Keratinocyte (primary cell): ENCODE results near the gene CCDC68. TPM values are rescaled to one million over a fixed set of nuclear protein-coding genes. Genes with fewer than 3 reads are reported as not detected.

Source experiments
- DNase-seq: peaks from one replicate; pipeline ENCODE4 v3.0.0-alpha.2; 2011; ENCODE audit warnings: low read depth, missing footprints, low spot score
- FAIRE-seq: peaks from 2 replicates; lab custom pipeline; 2011; peaks lifted over from hg19 to GRCh38; lab: Jason Lieb, UNC
- H2AFZ ChIP-seq: 2 replicates; pipeline ENCODE4 v1.6.0; 2012; ENCODE audit warnings: low read length, control low read depth, inconsistent platforms; ENCODE audit not compliant: control insufficient read depth
- H3K27ac ChIP-seq: 2 replicates; pipeline ENCODE4 v1.5.1; 2011; ENCODE audit warnings: low read length; ENCODE audit not compliant: control insufficient read depth, insufficient read depth
- H3K27me3 ChIP-seq: 3 replicates; pipeline ENCODE4 v1.6.0; 2011; ENCODE audit warnings: low read length; ENCODE audit not compliant: control insufficient read depth, insufficient read depth; ENCODE audit errors: extremely low read depth
- H3K36me3 ChIP-seq, 2 experiments: 2 replicates in 1 of 2; 3 replicates in 1 of 2; pipeline ENCODE4 v1.5.1; 2011; ENCODE audit warnings: low read length in 2 of 2, mild to moderate bottlenecking in 1 of 2; ENCODE audit not compliant: control insufficient read depth in 2 of 2, insufficient read depth in 2 of 2; ENCODE audit errors: extremely low read depth in 1 of 2
- H3K4me1 ChIP-seq: 3 replicates; pipeline ENCODE4 v1.5.1; 2011; ENCODE audit warnings: low read length; ENCODE audit not compliant: control insufficient read depth, insufficient read depth; ENCODE audit errors: extremely low read depth
- H3K4me2 ChIP-seq: 3 replicates; pipeline ENCODE4 v1.6.0; 2011; ENCODE audit warnings: low read depth, low read length; ENCODE audit not compliant: control insufficient read depth, insufficient read depth; ENCODE audit errors: extremely low read depth
- H3K4me3 ChIP-seq, 3 experiments: fragments of 200-600 bp in 1 of 3; sonication (generic) in 1 of 3; 2 replicates in 2 of 3; 3 replicates in 1 of 3; pipeline ENCODE4 v1.5.1; 2011 to 2016; ENCODE audit warnings: low read length in 3 of 3, mild to moderate bottlenecking in 3 of 3, control low read depth in 2 of 3, inconsistent platforms in 1 of 3, low read depth in 1 of 3, mixed read lengths in 1 of 3, mixed run types in 1 of 3, moderate library complexity in 1 of 3; ENCODE audit not compliant: control insufficient read depth in 2 of 3, insufficient read depth in 2 of 3; ENCODE audit errors: extremely low read depth in 1 of 3
- H3K79me2 ChIP-seq: 2 replicates; pipeline ENCODE4 v1.6.0; 2012; ENCODE audit warnings: low read length; ENCODE audit not compliant: control insufficient read depth, insufficient read depth
- H3K9ac ChIP-seq: 3 replicates; pipeline ENCODE4 v1.6.0; 2011; ENCODE audit warnings: low read length; ENCODE audit not compliant: control insufficient read depth, insufficient read depth; ENCODE audit errors: extremely low read depth
- H3K9me1 ChIP-seq: 3 replicates; pipeline ENCODE4 v1.6.0; 2011; ENCODE audit warnings: low read length; ENCODE audit not compliant: control insufficient read depth, insufficient read depth; ENCODE audit errors: extremely low read depth
- H3K9me3 ChIP-seq: 2 replicates; pipeline ENCODE4 v1.5.1; 2012; ENCODE audit warnings: low read depth, low read length; ENCODE audit not compliant: control insufficient read depth
- H4K20me1 ChIP-seq: 3 replicates; pipeline ENCODE4 v1.6.0; 2011; ENCODE audit warnings: low read length; ENCODE audit not compliant: control insufficient read depth, insufficient read depth; ENCODE audit errors: extremely low read depth
- CTCF ChIP-seq, 3 experiments: IDR thresholded peaks in 1 of 3; conservative IDR thresholded peaks in 1 of 3; optimal IDR thresholded peaks in 1 of 3; 2 replicates in 2 of 3; 3 replicates in 1 of 3; pipeline versions ENCODE3 to v1.5.1; 2011; ENCODE audit warnings: low read length in 3 of 3, mild to moderate bottlenecking in 3 of 3, moderate library complexity in 2 of 3, control low read depth in 1 of 3, inconsistent platforms in 1 of 3; ENCODE audit not compliant: insufficient read depth in 2 of 3; ENCODE audit errors: extremely low read depth in 1 of 3
- EZH2 ChIP-seq: IDR thresholded peaks from one replicate; pipeline ENCODE4 v1.6.1; 2012; ENCODE audit warnings: inconsistent platforms, mild to moderate bottlenecking, low read length, moderate library complexity
- dilution Hi-C: fragments of 300-500 bp; cut with MboI; formaldehyde crosslinking; loops from one replicate; pipeline ENCODE4 v1.7.0; 2020; ENCODE audit warnings: low sequenced_read_pairs; ENCODE audit not compliant: extremely low pct_ligation_motif_present
- polyA plus RNA-seq, 5 experiments: library from polyadenylated mRNA; depleted of rRNA in 3 of 5; stranded (reverse) in 3 of 5; stranded (forward) in 1 of 5; unstranded in 1 of 5; fragments of >200 nt; gene quantifications; 1 replicate in 1 of 5; 2 replicates in 3 of 5; 3 replicates in 1 of 5; pipeline versions ENCODE4 v1.2.1 to v1.2.3, GENCODE V29; 2011 to 2012; ENCODE audit warnings: missing spikeins in 2 of 5, low read depth in 1 of 5, low replicate concordance in 1 of 5

Gene CCDC68
- polyA plus RNA-seq, 1 donor (not counting 4 experiments of a cell fraction or from before 2014, with no cell fraction given) = 2.7 TPM

DNA sequence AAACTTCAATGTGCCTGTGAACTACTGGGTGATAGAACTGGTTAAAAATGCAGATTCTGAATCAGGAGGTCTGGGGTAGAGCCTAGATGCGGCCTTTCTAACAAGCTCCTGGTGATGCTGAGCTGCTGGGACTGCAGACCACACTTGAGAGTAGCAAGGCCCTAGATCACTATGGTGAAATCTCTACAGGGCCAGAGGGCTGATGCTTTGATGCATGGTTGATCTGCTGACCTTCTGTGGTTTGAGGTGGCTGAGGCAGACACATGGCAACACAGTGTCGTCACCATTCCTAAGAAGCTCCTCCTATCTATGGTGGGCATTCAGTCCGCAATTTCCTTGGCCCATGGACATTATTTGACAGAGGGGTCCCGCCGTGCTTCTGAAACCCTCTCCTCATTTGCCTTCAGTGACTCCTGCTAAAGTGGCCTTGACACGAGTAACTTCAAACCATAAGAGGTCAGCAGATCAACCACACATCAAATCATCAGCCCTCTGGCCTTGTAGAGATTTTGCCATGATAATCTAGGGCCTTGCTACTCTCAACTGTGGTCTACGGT, 19.8 kb downstream of the CCDC68 start:
- dilution Hi-C loops = no loop called here
- Histone ChIP-seq H3K4me1 (no peaks in the 10 kb centered on the region), H2AFZ (no peak overlapping the region), H3K4me3 (no peak overlapping the region), H3K9me3 (no peaks in the 10 kb centered on the region), H4K20me1 (no peaks in the 10 kb centered on the region), H3K4me2 (no peak overlapping the region), H3K79me2 (no peaks in the 10 kb centered on the region), H3K27ac (no peak overlapping the region), H3K9me1 (no peaks in the 10 kb centered on the region), H3K27me3 (no peaks in the 10 kb centered on the region), H3K9ac (no peak overlapping the region), H3K36me3 (no peaks in the 10 kb centered on the region)
- FAIRE-seq = no peak
- TF ChIP-seq EZH2 (no peak), CTCF (optimal IDR thresholded peaks at IDR 0.05 in 1 of 3, IDR thresholded peaks at IDR 0.05 in 1 of 3, conservative IDR thresholded peaks at IDR 0.05 in 1 of 3; ENCODE audit: extremely low read depth in 1 of 3, insufficient read depth in 2 of 3, low read length in 3 of 3) (no peak)
- DNase-seq = no peak

DNA sequence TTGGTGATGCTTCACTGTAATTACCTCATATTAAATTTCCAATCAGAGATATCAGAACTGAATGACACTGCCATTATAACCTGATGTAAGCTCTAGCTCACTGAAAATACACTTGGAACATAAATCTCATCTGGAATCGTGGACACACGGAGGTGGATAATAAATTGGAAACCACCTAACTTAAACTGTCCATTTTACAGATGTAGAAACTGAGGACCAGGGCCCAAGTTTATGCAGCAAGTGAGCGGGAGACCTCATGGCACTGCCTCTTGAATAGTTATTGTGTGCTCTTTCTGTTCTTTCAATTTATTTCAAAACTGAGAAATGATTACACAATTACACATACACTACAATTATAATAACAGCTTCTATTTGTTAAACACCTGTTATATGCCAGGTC, 20.8 kb downstream of the CCDC68 start:
- H3K9me1 ChIP-seq = no peaks in the 10 kb centered on the region
- TF ChIP-seq EZH2 = no peak
- no peak for TF ChIP-seq CTCF (optimal IDR thresholded peaks at IDR 0.05 in 1 of 3, IDR thresholded peaks at IDR 0.05 in 1 of 3, conservative IDR thresholded peaks at IDR 0.05 in 1 of 3; ENCODE audit: extremely low read depth in 1 of 3, insufficient read depth in 2 of 3, low read length in 3 of 3)
- H4K20me1 ChIP-seq = no peaks in the 10 kb centered on the region
- no peak overlapping the region for H2AFZ ChIP-seq
- H3K4me3 ChIP-seq = no peak overlapping the region
- H3K27ac ChIP-seq = no peak overlapping the region
- FAIRE-seq (no peak), DNase-seq (no peak)
- H3K36me3 ChIP-seq = no peaks in the 10 kb centered on the region
- no peak overlapping the region for H3K4me2 ChIP-seq
- H3K27me3 ChIP-seq = no peaks in the 10 kb centered on the region
- H3K79me2 ChIP-seq = no peaks in the 10 kb centered on the region
- H3K9ac ChIP-seq = no peak overlapping the region
- dilution Hi-C loops = no loop called here
- no peaks in the 10 kb centered on the region for H3K9me3 ChIP-seq
- no peaks in the 10 kb centered on the region for H3K4me1 ChIP-seq
